ENCODE measurements around the gene POLR1H. TPM values are rescaled to one million over a fixed set of nuclear protein-coding genes. Genes with fewer than 3 reads are reported as not detected.

Gene POLR1H
- total RNA-seq, 4 donors from 2014 or later: 11.6 to 28.8 (median 20.0) TPM

- TF ChIP-seq POLR2AphosphoS5 (IDR thresholded peaks at IDR 0.05): no peak
- no peak for TF ChIP-seq EP300 (IDR thresholded peaks at IDR 0.05)
- TF ChIP-seq, protein P1, sequence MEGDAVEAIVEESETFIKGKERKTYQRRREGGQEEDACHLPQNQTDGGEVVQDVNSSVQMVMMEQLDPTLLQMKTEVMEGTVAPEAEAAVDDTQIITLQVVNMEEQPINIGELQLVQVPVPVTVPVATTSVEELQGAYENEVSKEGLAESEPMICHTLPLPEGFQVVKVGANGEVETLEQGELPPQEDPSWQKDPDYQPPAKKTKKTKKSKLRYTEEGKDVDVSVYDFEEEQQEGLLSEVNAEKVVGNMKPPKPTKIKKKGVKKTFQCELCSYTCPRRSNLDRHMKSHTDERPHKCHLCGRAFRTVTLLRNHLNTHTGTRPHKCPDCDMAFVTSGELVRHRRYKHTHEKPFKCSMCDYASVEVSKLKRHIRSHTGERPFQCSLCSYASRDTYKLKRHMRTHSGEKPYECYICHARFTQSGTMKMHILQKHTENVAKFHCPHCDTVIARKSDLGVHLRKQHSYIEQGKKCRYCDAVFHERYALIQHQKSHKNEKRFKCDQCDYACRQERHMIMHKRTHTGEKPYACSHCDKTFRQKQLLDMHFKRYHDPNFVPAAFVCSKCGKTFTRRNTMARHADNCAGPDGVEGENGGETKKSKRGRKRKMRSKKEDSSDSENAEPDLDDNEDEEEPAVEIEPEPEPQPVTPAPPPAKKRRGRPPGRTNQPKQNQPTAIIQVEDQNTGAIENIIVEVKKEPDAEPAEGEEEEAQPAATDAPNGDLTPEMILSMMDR (IDR thresholded peaks at IDR 0.05): no peak
- TF ChIP-seq POLR2A (IDR thresholded peaks at IDR 0.05): no peak
- Histone ChIP-seq H3K27ac (no peak overlapping the region), H3K9me3 (no peaks in the 10 kb centered on the region), H3K4me3 (no peak overlapping the region), H3K27me3 (no peaks in the 10 kb centered on the region), H3K4me1 (no peaks in the 10 kb centered on the region), H3K36me3 (peaks cover 0 to 20% of the 10 kb centered on the region in 2 donors)
- WGBS, 2 donors (ENCODE audit: low coverage in 1 of 2): 100% methylated on average over 1 of the region's 1 CpG
- no peak for ATAC-seq
Measured at GRCh38 chr6:30035784-30036183, 25.3 kb upstream of the POLR1H start.

DNA sequence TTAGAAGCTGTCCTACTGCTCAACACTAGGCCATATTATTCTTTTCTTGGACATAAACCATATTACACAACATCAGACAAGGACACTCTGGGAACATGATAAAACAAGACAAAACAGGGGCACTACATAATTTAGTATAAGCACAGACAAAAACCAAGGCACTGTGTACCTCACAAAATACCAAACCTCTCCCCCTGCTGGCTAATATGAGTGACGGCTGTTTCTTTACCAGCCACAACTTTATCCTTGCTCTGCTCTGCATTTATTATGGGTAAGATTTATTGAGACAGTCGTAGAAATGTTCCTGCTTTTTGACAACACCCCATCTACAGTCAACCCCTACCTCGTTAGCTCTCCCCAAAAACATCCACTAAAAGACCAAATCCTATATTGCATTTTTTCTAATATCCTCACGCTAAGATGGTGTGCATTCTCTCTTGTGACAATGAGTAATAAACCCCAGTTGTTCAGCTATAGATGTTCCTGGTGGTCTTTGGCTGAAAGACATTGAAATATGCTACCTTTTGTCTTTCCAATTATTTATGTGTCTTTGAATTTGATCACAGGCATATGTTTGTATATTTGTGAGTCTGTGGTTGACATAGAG, 23.8 kb upstream of the POLR1H start:
- no peak overlapping the region for H3K4me3 ChIP-seq
- H3K27ac ChIP-seq: no peak overlapping the region
- 45 to 60% methylated on average over 4 of the region's 4 CpGs for WGBS, 2 donors (ENCODE audit: low coverage in 1 of 2)
- no peaks in the 10 kb centered on the region for H3K9me3 ChIP-seq
- H3K36me3 ChIP-seq: peaks cover 0 to 13% of the 10 kb centered on the region in 2 donors
- no peak for ATAC-seq
- no peak for TF ChIP-seq POLR2AphosphoS5 (IDR thresholded peaks at IDR 0.05)
- no peak for TF ChIP-seq EP300 (IDR thresholded peaks at IDR 0.05)
- no peak for TF ChIP-seq POLR2A (IDR thresholded peaks at IDR 0.05)
- TF ChIP-seq, protein P1 (IDR thresholded peaks at IDR 0.05): peak in 1 of 4 experiments; percentile 20
- H3K4me1 ChIP-seq: no peaks in the 10 kb centered on the region
- no peaks in the 10 kb centered on the region for H3K27me3 ChIP-seq

DNA sequence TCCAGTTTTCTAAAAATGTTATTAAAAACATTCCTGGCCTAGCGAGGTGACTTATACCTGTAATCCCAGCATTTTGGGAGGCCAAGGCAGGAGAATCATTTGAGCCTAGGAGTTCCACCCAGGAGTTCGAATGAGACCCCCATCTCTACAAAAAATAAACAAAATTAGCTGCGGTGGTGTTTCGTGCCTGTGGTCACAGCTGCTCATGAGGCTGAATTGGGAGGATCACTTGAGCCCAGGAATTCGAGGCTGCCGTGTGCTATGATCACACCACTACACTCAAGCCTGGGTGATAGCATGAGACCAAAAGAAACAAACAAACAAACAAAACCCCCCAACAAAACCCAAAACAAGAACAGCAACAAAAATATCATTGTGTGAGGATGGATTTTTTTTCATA, 19.8 kb upstream of the POLR1H start:
- ATAC-seq: no peak
- Histone ChIP-seq H3K27ac (no peak overlapping the region), H3K4me3 (no peak overlapping the region), H3K36me3 (peaks cover 0 to 6% of the 10 kb centered on the region in 2 donors), H3K27me3 (no peaks in the 10 kb centered on the region), H3K4me1 (no peaks in the 10 kb centered on the region), H3K9me3 (no peaks in the 10 kb centered on the region)
- no peak for TF ChIP-seq EP300 (IDR thresholded peaks at IDR 0.05)
- TF ChIP-seq, protein P1 (IDR thresholded peaks at IDR 0.05): no peak
- no peak for TF ChIP-seq POLR2AphosphoS5 (IDR thresholded peaks at IDR 0.05)
- TF ChIP-seq POLR2A (IDR thresholded peaks at IDR 0.05): no peak
- 82 to 90% methylated on average over 6 of the region's 6 CpGs for WGBS, 2 donors (ENCODE audit: low coverage in 1 of 2)

GRCh38 chr6:30041821-30042220, 19.2 kb upstream of the POLR1H start:
- Histone ChIP-seq H3K27me3 (no peaks in the 10 kb centered on the region), H3K36me3 (peaks cover 0 to 6% of the 10 kb centered on the region in 2 donors), H3K27ac (no peak overlapping the region), H3K4me1 (no peaks in the 10 kb centered on the region), H3K4me3 (no peak overlapping the region), H3K9me3 (no peaks in the 10 kb centered on the region)
- TF ChIP-seq, protein P1 (IDR thresholded peaks at IDR 0.05): no peak
- TF ChIP-seq POLR2AphosphoS5 (IDR thresholded peaks at IDR 0.05) (no peak), POLR2A (IDR thresholded peaks at IDR 0.05) (no peak), EP300 (IDR thresholded peaks at IDR 0.05) (no peak)
- WGBS, 2 donors (ENCODE audit: low coverage in 1 of 2): 62 to 73% methylated on average over 4 of the region's 4 CpGs
- no peak for ATAC-seq

- H3K36me3 ChIP-seq: peaks cover 0 to 6% of the 10 kb centered on the region in 2 donors
- H3K27ac ChIP-seq: no peak overlapping the region
- no peak overlapping the region for H3K4me3 ChIP-seq
- TF ChIP-seq EP300 (IDR thresholded peaks at IDR 0.05) (no peak), POLR2AphosphoS5 (IDR thresholded peaks at IDR 0.05) (no peak), POLR2A (IDR thresholded peaks at IDR 0.05) (no peak)
- TF ChIP-seq, protein P1 (IDR thresholded peaks at IDR 0.05): no peak
- no peaks in the 10 kb centered on the region for H3K9me3 ChIP-seq
- H3K4me1 ChIP-seq: no peaks in the 10 kb centered on the region
- 83 to 100% methylated on average over 1 of the region's 1 CpG for WGBS, 2 donors (ENCODE audit: low coverage in 1 of 2)
- no peak for ATAC-seq
- H3K27me3 ChIP-seq: no peaks in the 10 kb centered on the region
Measured at GRCh38 chr6:30042476-30042875, 18.6 kb upstream of the POLR1H start.
